CD4-positive, alpha-beta T cell treated with Interleukin-21 for 1 hour (primary cell): Measurements from ENCODE around the gene TRIM22.
"Not testable (repeated sequence)": the region's sequence is repeated elsewhere in the genome, so short reads cannot be mapped to it uniquely, and the experiment has no call there.

Source experiments
- DNase-seq: peaks from one replicate; pipeline ENCODE4 v3.0.0-alpha.2; 2020

Gene TRIM22

GRCh38 chr11:5689551-5689983 is at the start of gene TRIM22:
TRIM22 (plus strand) TSS chr11:5689790; CDS start chr11:5696233, 6,443 bp downstream.
- peak; percentile 80 for DNase-seq

GRCh38 chr11:5639953-5640352 is 49.6 kb upstream of the TRIM22 start:
- DNase-seq, result no peak

- no peak for DNase-seq
These were observed 46.0 kb upstream of the TRIM22 start for GRCh38 chr11:5643585-5643984.

- DNase-seq, result no peak
These were observed 43.5 kb upstream of the TRIM22 start for GRCh38 chr11:5646139-5646538.

GRCh38 chr11:5655474-5655873 is 34.1 kb upstream of the TRIM22 start:
- no peak for DNase-seq

- not testable (repeated sequence) for DNase-seq
These were observed 32.6 kb upstream of the TRIM22 start for GRCh38 chr11:5656956-5657355.

GRCh38 chr11:5658318-5658717 is 31.3 kb upstream of the TRIM22 start:
- DNase-seq, result no peak

GRCh38 chr11:5663511-5663910 is 26.1 kb upstream of the TRIM22 start:
- no peak for DNase-seq

GRCh38 chr11:5665051-5665570 is 24.5 kb upstream of the TRIM22 start:
- DNase-seq, result no peak

GRCh38 chr11:5665746-5666401 is 23.7 kb upstream of the TRIM22 start:
- DNase-seq, result no peak

- no peak for DNase-seq
These were observed 23.2 kb upstream of the TRIM22 start for GRCh38 chr11:5666402-5666793.

- no peak for DNase-seq
These were observed 17.8 kb upstream of the TRIM22 start for GRCh38 chr11:5671831-5672230.

- DNase-seq, result no peak
These were observed 15.2 kb upstream of the TRIM22 start for GRCh38 chr11:5674391-5674790.

- DNase-seq, result no peak
These were observed 9.8 kb upstream of the TRIM22 start for GRCh38 chr11:5679811-5680210.

GRCh38 chr11:5682890-5683441 is 6.6 kb upstream of the TRIM22 start:
- DNase-seq, result not testable (repeated sequence)

- peak; percentile 68 for DNase-seq
These were observed 6.0 kb upstream of the TRIM22 start for GRCh38 chr11:5683620-5684019.

- no peak for DNase-seq
These were observed 5.4 kb upstream of the TRIM22 start for GRCh38 chr11:5684036-5684645.

- peak; percentile 84 for DNase-seq
These were observed 4.8 kb upstream of the TRIM22 start, which contains the start of gene TRIM5 for GRCh38 chr11:5684646-5685362. TRIM5 (minus strand) TSS chr11:5685074; CDS start chr11:5680177, 4,897 bp downstream.

GRCh38 chr11:5686426-5686825 is 3.2 kb upstream of the TRIM22 start:
- no peak for DNase-seq

GRCh38 chr11:5688482-5688881 is 1.1 kb upstream of the TRIM22 start:
- no peak for DNase-seq

GRCh38 chr11:5690216-5690615 is 626 bp downstream of the TRIM22 start:
- DNase-seq, result no peak

- DNase-seq, result no peak
These were observed 1.1 kb downstream of the TRIM22 start for GRCh38 chr11:5690736-5691135.

GRCh38 chr11:5691238-5691963 is 1.8 kb downstream of the TRIM22 start:
- DNase-seq, result not testable (repeated sequence)
